NOMO-1 treated with dmso at 0.1 percent for 144 hours (cell line): ENCODE results near the gene NUDCD3.
"Not testable (repeated sequence)": the region's sequence is repeated elsewhere in the genome, so short reads cannot be mapped to it uniquely, and the experiment has no call there.

Experiments used
- DNase-seq: peaks from one replicate; lab custom pipeline; 2025; ENCODE audit not compliant: unreplicated experiment; lab: John Stamatoyannopoulos, UW

The NUDCD3 gene

GRCh38 chr7:44518761-44519160, 28.3 kb upstream of the NUDCD3 start:
- no peak for DNase-seq

- no peak for DNase-seq
These were observed 26.7 kb upstream of the NUDCD3 start for GRCh38 chr7:44517175-44517574.

GRCh38 chr7:44515590-44516268, 25.3 kb upstream of the NUDCD3 start:
- no peak for DNase-seq

- DNase-seq = no peak
These were observed 22.3 kb upstream of the NUDCD3 start for GRCh38 chr7:44512736-44513135.

- no peak for DNase-seq
These were observed 21.5 kb upstream of the NUDCD3 start for GRCh38 chr7:44511863-44512468.

- no peak for DNase-seq
These were observed 20.8 kb upstream of the NUDCD3 start for GRCh38 chr7:44511236-44511635.

- peak; percentile 13 for DNase-seq
These were observed 18.0 kb upstream of the NUDCD3 start for GRCh38 chr7:44508328-44509030.

GRCh38 chr7:44506592-44507288, 16.3 kb upstream of the NUDCD3 start:
- not testable (repeated sequence) for DNase-seq

GRCh38 chr7:44505595-44505994, 15.1 kb upstream of the NUDCD3 start:
- DNase-seq = no peak

- DNase-seq = no peak
These were observed 7.9 kb upstream of the NUDCD3 start for GRCh38 chr7:44498230-44498954.

- no peak for DNase-seq
These were observed 6.9 kb upstream of the NUDCD3 start for GRCh38 chr7:44497155-44498027.

GRCh38 chr7:44496385-44496784, 5.9 kb upstream of the NUDCD3 start:
- no peak for DNase-seq

GRCh38 chr7:44494960-44495359, 4.5 kb upstream of the NUDCD3 start:
- DNase-seq = no peak

- no peak for DNase-seq
These were observed 771 bp upstream of the NUDCD3 start for GRCh38 chr7:44491229-44491628.

- DNase-seq = peak; percentile 43
These were observed 505 bp downstream of the NUDCD3 start for GRCh38 chr7:44489955-44490350.

GRCh38 chr7:44488955-44489354, 1.5 kb downstream of the NUDCD3 start:
- no peak for DNase-seq

GRCh38 chr7:44486693-44487092, 3.8 kb downstream of the NUDCD3 start:
- DNase-seq = no peak

GRCh38 chr7:44486001-44486400, 4.5 kb downstream of the NUDCD3 start:
- DNase-seq = no peak

- no peak for DNase-seq
These were observed 5.8 kb downstream of the NUDCD3 start for GRCh38 chr7:44484482-44485313.
